ENCODE results near the gene SLC37A3. TPM values are rescaled to one million over a fixed set of nuclear protein-coding genes. Genes with fewer than 3 reads are reported as not detected.
A peak's percentile ranks its signal among the peaks of the same experiment; 100 is the strongest.
"Not testable (repeated sequence)": the region's sequence is repeated elsewhere in the genome, so short reads cannot be mapped to it uniquely, and the experiment has no call there.

Gene SLC37A3
- total RNA-seq, 1 donor from 2014 or later, result 45.6 TPM

- peak; percentile 43 for DNase-seq (ENCODE audit: low spot score)
Observed at GRCh38 chr7:140315498-140316164, 82.7 kb downstream of the SLC37A3 start.

GRCh38 chr7:140314573-140315480 lies 83.5 kb downstream of the SLC37A3 start:
- peak; percentile 60 for DNase-seq (ENCODE audit: low spot score)

GRCh38 chr7:140312141-140312846 lies 86.0 kb downstream of the SLC37A3 start:
- no peak for DNase-seq (ENCODE audit: low spot score)

DNA sequence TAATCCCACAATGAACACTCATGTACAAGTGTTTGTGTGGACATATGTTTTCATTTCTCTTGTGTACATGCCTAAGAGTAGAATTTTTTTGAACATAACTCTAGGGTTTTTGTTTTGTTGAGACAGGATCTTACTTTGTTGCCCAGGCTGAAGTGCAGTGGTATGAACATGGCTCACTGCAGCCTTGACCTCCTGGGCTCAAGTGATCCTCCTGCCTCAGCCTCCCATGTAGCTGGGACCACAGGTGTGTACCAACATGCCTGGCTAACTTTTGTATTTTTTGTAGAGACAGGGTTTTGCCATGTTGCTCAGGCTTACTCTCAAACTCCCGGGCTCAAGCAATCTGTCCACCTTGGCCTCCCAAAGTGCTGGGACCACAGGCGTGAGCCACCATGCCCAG lies 87.2 kb downstream of the SLC37A3 start:
- DNase-seq (ENCODE audit: low spot score), result not testable (repeated sequence)

DNA sequence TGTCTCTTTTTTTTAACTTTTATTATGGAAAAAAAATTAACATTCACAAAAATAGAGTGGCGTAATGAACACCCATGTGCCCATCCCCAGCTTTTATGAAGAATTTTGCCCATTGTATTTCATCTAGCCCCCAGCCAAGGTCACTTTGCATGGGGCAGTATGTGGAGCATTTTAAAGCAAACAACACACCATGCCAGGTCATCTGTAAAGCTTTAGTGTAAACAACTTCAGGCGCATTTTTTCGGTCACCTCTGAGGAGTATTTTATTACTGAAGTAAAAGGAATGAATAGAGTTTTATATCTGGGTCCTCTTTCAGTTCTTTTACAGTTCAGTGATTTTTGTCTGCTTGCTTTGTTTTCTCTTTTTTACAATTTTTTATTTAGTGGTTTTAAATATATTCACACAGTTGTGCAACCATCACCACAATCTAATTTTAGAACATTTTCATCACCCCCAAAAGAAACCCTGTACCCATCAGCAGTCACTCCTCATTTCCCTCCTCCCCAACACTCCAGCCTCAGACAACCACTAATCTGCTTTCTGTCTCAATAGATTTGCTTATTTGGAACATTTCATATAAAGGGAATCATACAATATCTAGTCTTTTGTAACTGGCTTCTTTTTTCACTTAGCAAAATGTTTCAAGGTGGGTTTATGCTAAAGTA lies 87.9 kb downstream of the SLC37A3 start:
- DNase-seq (ENCODE audit: low spot score), result no peak

DNA sequence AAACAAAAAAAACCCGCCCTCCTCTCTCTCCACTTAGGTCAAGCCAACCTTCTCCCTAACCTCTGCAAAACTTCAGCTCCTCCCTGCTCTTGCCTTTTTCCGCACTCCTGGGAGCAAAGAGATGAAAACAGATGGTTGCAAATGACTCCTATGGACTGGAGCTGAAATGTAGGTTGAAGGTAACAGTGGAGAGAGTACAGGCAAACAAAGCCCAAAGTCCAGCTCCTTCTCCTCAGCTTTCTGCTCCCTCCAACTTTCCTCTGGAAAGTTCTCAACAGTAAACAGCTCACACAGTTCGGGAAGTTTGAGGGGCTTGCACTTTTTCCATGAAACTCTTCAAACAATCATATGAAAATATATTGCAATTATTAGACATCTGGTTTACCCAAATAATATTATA lies 90.3 kb downstream of the SLC37A3 start:
- DNase-seq (ENCODE audit: low spot score), result no peak

GRCh38 chr7:140304191-140304799 lies 94.0 kb downstream of the SLC37A3 start:
- no peak for DNase-seq (ENCODE audit: low spot score)

GRCh38 chr7:140300243-140301136 lies 97.8 kb downstream of the SLC37A3 start:
- peak; percentile 74 for DNase-seq (ENCODE audit: low spot score)

GRCh38 chr7:140298213-140298612 lies 100.1 kb downstream of the SLC37A3 start:
- no peak for DNase-seq (ENCODE audit: low spot score)

DNA sequence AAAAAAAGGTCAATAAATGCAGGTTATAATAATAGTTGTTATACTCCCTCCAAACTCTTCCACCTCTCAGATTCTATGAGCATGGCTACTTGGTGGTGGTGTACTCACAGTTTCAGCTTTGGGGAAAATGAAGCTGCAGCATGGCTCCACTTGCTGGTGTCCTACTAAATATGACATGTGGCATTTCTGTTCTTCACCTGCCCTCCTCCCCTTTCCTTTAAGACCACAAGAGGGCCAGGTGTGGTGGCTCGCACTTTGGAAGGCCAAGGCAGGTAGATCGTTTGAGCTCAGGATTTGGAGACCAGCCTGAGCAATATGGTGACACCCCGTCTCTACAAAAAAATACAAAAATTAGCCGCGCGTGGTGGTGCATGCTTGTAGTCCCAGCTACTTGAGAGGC lies 101.1 kb downstream of the SLC37A3 start:
- DNase-seq (ENCODE audit: low spot score), result no peak

DNA sequence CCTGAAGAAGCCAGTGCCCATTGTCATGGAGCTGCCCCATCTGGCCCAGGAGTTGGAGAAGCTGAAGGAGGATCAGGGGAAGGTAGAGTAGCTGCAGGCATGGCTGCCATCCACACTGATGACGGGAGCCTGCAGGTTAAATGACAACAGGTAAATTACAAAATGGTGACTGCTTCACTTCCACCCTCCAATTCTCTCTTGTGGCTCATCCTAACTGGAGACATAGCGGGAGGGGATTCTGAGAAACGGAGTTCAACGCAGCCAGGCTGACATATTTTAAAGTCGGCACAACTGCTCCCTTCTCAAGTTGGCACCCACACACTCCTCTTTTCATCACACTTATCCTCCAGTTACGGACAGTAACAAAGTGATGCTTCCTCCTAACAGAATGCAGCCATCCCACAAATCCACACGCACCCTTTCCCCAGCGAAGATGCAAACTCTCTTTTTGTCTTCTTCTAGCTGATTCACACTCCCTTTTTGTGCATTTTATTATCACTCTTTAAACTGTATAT lies 103.0 kb downstream of the SLC37A3 start:
- no peak for DNase-seq (ENCODE audit: low spot score)

- DNase-seq (ENCODE audit: low spot score), result no peak
Observed at GRCh38 chr7:140294454-140294853, 103.9 kb downstream of the SLC37A3 start.

GRCh38 chr7:140292438-140292837 lies 105.9 kb downstream of the SLC37A3 start:
- no peak for DNase-seq (ENCODE audit: low spot score)

DNA sequence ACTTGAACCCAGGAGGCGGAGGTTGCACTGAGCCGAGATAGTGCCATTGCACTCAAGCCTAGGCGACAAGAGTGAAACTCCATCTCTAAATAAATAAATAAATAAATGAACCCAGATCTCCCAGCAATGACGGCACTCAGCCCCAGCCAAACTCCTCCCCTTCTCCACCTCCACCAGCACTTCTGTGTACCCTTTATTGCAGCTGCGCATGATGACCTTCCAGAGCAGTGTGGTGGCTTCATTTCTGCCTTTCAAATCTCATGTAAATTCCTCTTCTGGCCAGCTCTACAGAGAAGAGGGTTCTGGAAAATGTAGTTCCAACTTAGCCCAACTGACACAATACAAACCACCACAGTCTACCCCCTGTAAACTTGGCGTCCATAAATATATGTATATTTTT lies 108.5 kb downstream of the SLC37A3 start:
- DNase-seq (ENCODE audit: low spot score), result no peak

DNA sequence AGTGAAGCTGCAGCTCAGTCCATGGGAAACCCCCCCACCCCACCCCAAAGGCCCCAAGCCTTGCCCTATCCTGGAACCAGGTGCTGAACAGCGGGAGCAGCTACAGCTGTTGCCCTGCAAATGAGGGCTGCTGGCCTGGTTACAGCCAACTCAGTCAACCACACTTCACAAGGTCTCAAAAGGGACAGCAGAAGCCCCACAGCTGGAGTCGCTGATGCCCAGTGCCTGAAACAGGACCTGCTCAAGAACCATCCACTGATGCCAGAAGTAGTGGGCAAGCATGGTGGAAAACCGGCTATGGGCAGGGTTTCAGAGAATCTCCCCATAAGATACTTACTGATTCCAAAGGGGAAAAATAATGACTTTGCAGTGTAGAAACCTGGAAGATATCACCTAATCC lies 110.3 kb downstream of the SLC37A3 start:
- DNase-seq (ENCODE audit: low spot score), result no peak

- DNase-seq (ENCODE audit: low spot score), result no peak
Observed at GRCh38 chr7:140285938-140286337, 112.4 kb downstream of the SLC37A3 start.

DNA sequence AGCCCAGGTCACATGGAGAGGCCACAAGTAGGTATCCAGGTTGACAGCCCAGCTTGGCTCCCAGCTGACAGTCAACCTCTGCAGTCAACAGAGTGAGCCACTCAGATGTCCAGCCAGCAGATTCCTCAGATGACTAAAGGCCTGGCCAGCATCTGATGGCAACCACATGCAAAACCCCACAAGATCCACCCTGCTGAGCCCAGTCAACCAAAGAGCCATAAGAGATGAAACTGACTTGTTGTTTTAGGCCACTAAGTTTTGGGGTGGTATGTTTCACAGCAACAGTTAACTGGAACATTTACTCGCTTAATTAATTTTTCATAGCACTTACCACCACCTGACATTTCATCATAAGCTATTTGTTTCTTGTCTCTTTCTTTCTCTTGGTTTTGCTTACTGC lies 114.3 kb downstream of the SLC37A3 start:
- no peak for DNase-seq (ENCODE audit: low spot score)

All from mesenteric fat pad (tissue), 1 donor.